GM23338 (cell line): ENCODE data around the gene ABHD10. TPM values are rescaled to one million over a fixed set of nuclear protein-coding genes. Genes with fewer than 3 reads are reported as not detected.

Source experiments
- ATAC-seq: fragments of 200-7000 bp; cut with Tn5 transposase; 3 replicates; pipeline ENCODE4 v1.9.1; 2020
- DNase-seq: peaks from one replicate; pipeline ENCODE4 v3.0.0-alpha.2; 2015; ENCODE audit warnings: low spot score
- H2AFZ ChIP-seq: fragments of 200-600 bp; sonication (generic); 2 replicates; pipeline ENCODE4 v1.8.0; 2016; ENCODE audit warnings: antibody characterized with exemption, mild to moderate bottlenecking, moderate library complexity
- H3F3A ChIP-seq: fragments of 200-600 bp; sonication (generic); replicated peaks from 2 replicates; pipeline ENCODE4 v1.8.0; 2017; ENCODE audit warnings: antibody characterized with exemption, mixed run types, low read depth
- H3K27ac ChIP-seq: fragments of 200-600 bp; sonication (generic); 2 replicates; pipeline ENCODE4 v1.6.1; 2016; ENCODE audit warnings: low read depth
- H3K27me3 ChIP-seq: fragments of 200-600 bp; sonication (generic); 2 replicates; pipeline ENCODE4 v1.8.0; 2016; ENCODE audit warnings: mild to moderate bottlenecking, mixed run types, moderate library complexity; ENCODE audit not compliant: insufficient read depth
- H3K36me3 ChIP-seq: fragments of 200-600 bp; sonication (generic); 2 replicates; pipeline ENCODE4 v1.8.0; 2016; ENCODE audit warnings: mild to moderate bottlenecking; ENCODE audit not compliant: insufficient read depth
- H3K4me1 ChIP-seq: fragments of 200-600 bp; sonication (generic); 2 replicates; pipeline ENCODE4 v1.8.0; 2016; ENCODE audit warnings: mild to moderate bottlenecking, moderate library complexity; ENCODE audit not compliant: insufficient read depth
- H3K4me2 ChIP-seq: fragments of 200-600 bp; sonication (generic); 2 replicates; pipeline ENCODE4 v1.7.1; 2017; ENCODE audit warnings: mixed run types
- H3K4me3 ChIP-seq: fragments of 200-600 bp; sonication (generic); 2 replicates; pipeline ENCODE4 v1.6.1; 2016; ENCODE audit warnings: mixed run types
- H3K79me2 ChIP-seq: fragments of 200-600 bp; sonication (generic); replicated peaks from 2 replicates; pipeline ENCODE4 v1.8.0; 2017; ENCODE audit warnings: mild to moderate bottlenecking; ENCODE audit not compliant: insufficient read depth
- H3K9me2 ChIP-seq: fragments of 200-600 bp; sonication (generic); 2 replicates; pipeline ENCODE4 v1.8.0; 2017; ENCODE audit not compliant: insufficient read depth
- H4K20me1 ChIP-seq: fragments of 200-600 bp; sonication (generic); replicated peaks from 2 replicates; pipeline ENCODE4 v1.8.0; 2017; ENCODE audit warnings: mild to moderate bottlenecking; ENCODE audit not compliant: insufficient read depth
- H3K27ac Mint-ChIP-seq: 2 replicates; pipeline ENCODE4 v1.8.0; 2020; ENCODE audit warnings: inconsistent platforms, mild to moderate bottlenecking, moderate library complexity, mixed read lengths
- H3K27me3 Mint-ChIP-seq: 3 replicates; pipeline ENCODE4 v1.8.0; 2022; ENCODE audit warnings: low read depth, mild to moderate bottlenecking, moderate library complexity, mixed read lengths, inconsistent platforms; ENCODE audit not compliant: insufficient read depth, poor library complexity
- H3K36me3 Mint-ChIP-seq: 3 replicates; pipeline ENCODE4 v1.8.0; 2021; ENCODE audit warnings: low read depth, mild to moderate bottlenecking, inconsistent platforms, moderate library complexity, mixed read lengths
- H3K4me1 Mint-ChIP-seq: 3 replicates; pipeline ENCODE4 v1.8.0; 2020; ENCODE audit warnings: mild to moderate bottlenecking, inconsistent platforms, mixed read lengths
- H3K4me3 Mint-ChIP-seq: 3 replicates; pipeline ENCODE4 v1.8.0; 2021; ENCODE audit warnings: moderate library complexity, mild to moderate bottlenecking, inconsistent platforms, mixed read lengths
- H3K9me3 Mint-ChIP-seq: 3 replicates; pipeline ENCODE4 v1.8.0; 2020; ENCODE audit warnings: moderate library complexity, mild to moderate bottlenecking, inconsistent platforms, mixed read lengths
- CREB1 ChIP-seq: fragments of 250-450 bp; sonication (Bioruptor Pico); IDR thresholded peaks from 2 replicates; pipeline ENCODE4 v1.5.0; 2020; ENCODE audit warnings: low read depth, mild to moderate bottlenecking, moderate library complexity
- ETS1 ChIP-seq: IDR thresholded peaks from 2 replicates; pipeline ENCODE4 v1.6.1; 2016; ENCODE audit warnings: antibody characterized with exemption
- JUNB ChIP-seq: IDR thresholded peaks from one replicate; pipeline ENCODE4 v1.6.1; 2016; ENCODE audit warnings: antibody characterized with exemption; ENCODE audit not compliant: unreplicated experiment
- POLR2AphosphoS5 ChIP-seq: IDR thresholded peaks from 2 replicates; pipeline ENCODE4 v1.6.1; 2016; ENCODE audit warnings: antibody characterized with exemption, low read depth
- REST ChIP-seq: IDR thresholded peaks from one replicate; pipeline ENCODE4 v1.6.1; 2018; ENCODE audit warnings: antibody characterized with exemption; ENCODE audit not compliant: unreplicated experiment
- ZNF114 ChIP-seq: fragments of 250-450 bp; sonication (Bioruptor Pico); IDR thresholded peaks from 2 replicates; pipeline ENCODE4 v1.5.0; 2020; ENCODE audit warnings: mild to moderate bottlenecking, moderate library complexity
- polyA plus RNA-seq: library from polyadenylated mRNA; unstranded; fragments of >200 nt; fragmentation: Nextera tagmentation; extraction: Ambion mirVana; gene quantifications from 2 replicates; pipeline ENCODE4 v1.2.1, GENCODE V29; 2016
- total RNA-seq: library from RNA; depleted of rRNA; stranded (reverse); fragments of >200 nt; shearing (Covaris generic); gene quantifications from 2 replicates; pipeline ENCODE4 v1.2.3, GENCODE V29; 2014

The ABHD10 gene
- total and polyA plus RNA-seq, 2 experiments from 2014 or later: 16.9 to 28.0 TPM

- peak within 1 kb of the TSS; percentile 92 for H3K4me3 Mint-ChIP-seq
- no peak within 1 kb of the TSS for H3K27ac Mint-ChIP-seq
- Histone ChIP-seq H3K9me2 (no peaks in the 10 kb centered on the region), H4K20me1 (no peaks in the 10 kb centered on the region; the same call in 1 of the 2 replicates), H3K27ac (no peak within 1 kb of the TSS), H3K4me2 (peak within 1 kb of the TSS; percentile 85), H3K79me2 (no peaks in the 10 kb centered on the region), H3K4me1 (peaks cover 22% of the 10 kb centered on the region), H3K27me3 (peaks cover 22% of the 10 kb centered on the region), H3K4me3 (peak within 1 kb of the TSS; percentile 80), H3F3A (no peaks in the 10 kb centered on the region), H3K36me3 (no peaks in the 10 kb centered on the region), H2AFZ (peak within 1 kb of the TSS; percentile 98)
- H3K36me3 Mint-ChIP-seq: peaks cover 11% of the 10 kb centered on the region; the same call in 1 of the 3 replicates
- peak; percentile 86 for ATAC-seq
- TF ChIP-seq POLR2AphosphoS5: peak; percentile 78
- no peak for TF ChIP-seq ZNF114 (CRISPR knock-in tag)
- DNase-seq: peak; percentile 78
- H3K9me3 Mint-ChIP-seq: no peaks in the 10 kb centered on the region
- peaks cover 27% of the 10 kb centered on the region for H3K4me1 Mint-ChIP-seq
- H3K27me3 Mint-ChIP-seq: peaks cover 21% of the 10 kb centered on the region
Measured at GRCh38 chr3:111998636-111999483, 20.0 kb downstream of the ABHD10 start, which contains the start of gene TAGLN3. TAGLN3 (plus strand) TSS chr3:111998922; CDS start chr3:111999423, 501 bp downstream.

GRCh38 chr3:111999484-112000324 is 20.9 kb downstream of the ABHD10 start:
- Histone ChIP-seq H2AFZ (peak overlapping the region; percentile 98), H3K36me3 (no peaks in the 10 kb centered on the region), H4K20me1 (no peaks in the 10 kb centered on the region; the same call in 1 of the 2 replicates), H3F3A (no peaks in the 10 kb centered on the region), H3K4me1 (peaks cover 18% of the 10 kb centered on the region), H3K4me2 (peak overlapping the region; percentile 85), H3K27ac (no peak overlapping the region), H3K4me3 (peak overlapping the region; percentile 80), H3K27me3 (peaks cover 22% of the 10 kb centered on the region), H3K9me2 (no peaks in the 10 kb centered on the region), H3K79me2 (no peaks in the 10 kb centered on the region)
- H3K27me3 Mint-ChIP-seq: peaks cover 21% of the 10 kb centered on the region
- ATAC-seq (peak; percentile 30), DNase-seq (peak; percentile 62)
- no peak for TF ChIP-seq POLR2AphosphoS5
- H3K9me3 Mint-ChIP-seq: no peaks in the 10 kb centered on the region
- peak overlapping the region; percentile 92 for H3K4me3 Mint-ChIP-seq
- H3K27ac Mint-ChIP-seq: no peak overlapping the region
- H3K4me1 Mint-ChIP-seq: peaks cover 22% of the 10 kb centered on the region
- H3K36me3 Mint-ChIP-seq: peaks cover 11% of the 10 kb centered on the region; the same call in 1 of the 3 replicates

GRCh38 chr3:112000367-112000771 is 21.5 kb downstream of the ABHD10 start:
- peak overlapping the region; percentile 92 for H3K4me3 Mint-ChIP-seq
- Histone ChIP-seq H3F3A (no peaks in the 10 kb centered on the region), H3K4me3 (peak overlapping the region; percentile 80), H3K4me2 (peak overlapping the region; percentile 85), H3K9me2 (no peaks in the 10 kb centered on the region), H3K27me3 (peaks cover 22% of the 10 kb centered on the region), H3K36me3 (peaks cover 5% of the 10 kb centered on the region; the same call in 1 of the 2 replicates), H2AFZ (no peak overlapping the region), H3K79me2 (no peaks in the 10 kb centered on the region), H3K27ac (no peak overlapping the region), H3K4me1 (peaks cover 18% of the 10 kb centered on the region), H4K20me1 (no peaks in the 10 kb centered on the region; the same call in 1 of the 2 replicates)
- DNase-seq (no peak), ATAC-seq (peak; percentile 11)
- TF ChIP-seq ZNF114 (CRISPR knock-in tag): no peak
- no peak for TF ChIP-seq JUNB
- TF ChIP-seq REST: no peak
- TF ChIP-seq POLR2AphosphoS5: no peak
- no peak for TF ChIP-seq CREB1
- no peak for TF ChIP-seq ETS1
- H3K27me3 Mint-ChIP-seq: peaks cover 21% of the 10 kb centered on the region
- no peak overlapping the region for H3K27ac Mint-ChIP-seq
- peaks cover 17% of the 10 kb centered on the region; the same call in 2 of the 3 replicates for H3K36me3 Mint-ChIP-seq
- H3K9me3 Mint-ChIP-seq: no peaks in the 10 kb centered on the region
- peaks cover 22% of the 10 kb centered on the region for H3K4me1 Mint-ChIP-seq
